Cerebellar cortex (tissue), 1 donor: Measurements from ENCODE around the gene MX2.
"Not testable (repeated sequence)": the region's sequence is repeated elsewhere in the genome, so short reads cannot be mapped to it uniquely, and the experiment has no call there.

Experiments
- DNase-seq: peaks from one replicate; pipeline ENCODE4 v3.0.0-alpha.2; 2015; ENCODE audit warnings: low spot score

Gene MX2

GRCh38 chr21:41342035-41342434 is 19.8 kb upstream of the MX2 start:
- DNase-seq: no peak

- no peak for DNase-seq
Observed at GRCh38 chr21:41344146-41344545, 17.7 kb upstream of the MX2 start.

- DNase-seq: no peak
Observed at GRCh38 chr21:41345356-41345755, 16.5 kb upstream of the MX2 start.

GRCh38 chr21:41345934-41346685 is 15.7 kb upstream of the MX2 start:
- no peak for DNase-seq

GRCh38 chr21:41346758-41347157 is 15.1 kb upstream of the MX2 start:
- no peak for DNase-seq

GRCh38 chr21:41348434-41348833 is 13.4 kb upstream of the MX2 start:
- no peak for DNase-seq

GRCh38 chr21:41349126-41349525 is 12.7 kb upstream of the MX2 start:
- no peak for DNase-seq

GRCh38 chr21:41349619-41350390 is 12.0 kb upstream of the MX2 start:
- DNase-seq: no peak

- DNase-seq: no peak
Observed at GRCh38 chr21:41350436-41351155, 11.2 kb upstream of the MX2 start.

- DNase-seq: no peak
Observed at GRCh38 chr21:41357546-41357945, 4.3 kb upstream of the MX2 start.

- no peak for DNase-seq
Observed at GRCh38 chr21:41358193-41359166, 3.3 kb upstream of the MX2 start.

GRCh38 chr21:41359286-41359685 is 2.5 kb upstream of the MX2 start:
- no peak for DNase-seq

GRCh38 chr21:41359754-41360071 is 2.1 kb upstream of the MX2 start:
- DNase-seq: not testable (repeated sequence)

GRCh38 chr21:41360072-41360821 is 1.6 kb upstream of the MX2 start:
- DNase-seq: no peak

- DNase-seq: no peak
Observed at GRCh38 chr21:41361053-41361785, 608 bp upstream of the MX2 start.

GRCh38 chr21:41362605-41363369 is 960 bp downstream of the MX2 start:
- DNase-seq: no peak

- DNase-seq: no peak
Observed at GRCh38 chr21:41363370-41364270, 1.8 kb downstream of the MX2 start.

- no peak for DNase-seq
Observed at GRCh38 chr21:41364308-41364707, 2.5 kb downstream of the MX2 start.
